Activated CD8-positive, alpha-beta T cell treated with anti-CD3 and anti-CD28 coated beads for 36 hours (primary cell): Measurements from ENCODE around the gene NDUFB4. TPM values are rescaled to one million over a fixed set of nuclear protein-coding genes. Genes with fewer than 3 reads are reported as not detected.

Experiments used
- ATAC-seq: fragments of 200-7000 bp; cut with Tn5 transposase; one replicate; pipeline ENCODE4 v1.10.0; 2021; ENCODE audit warnings: mild to moderate bottlenecking, moderate library complexity
- CTCF ChIA-PET: fragments of 350-600 bp; sonication (Branson Sonifier 250); formaldehyde crosslinking; loops from one replicate; lab custom pipeline; 2021; ENCODE audit warnings: antibody characterized with exemption; lab: Charles Lee
- POLR2A ChIA-PET: fragments of 350-600 bp; sonication (Branson Sonifier 250); formaldehyde crosslinking; loops from one replicate; lab custom pipeline; 2021; ENCODE audit warnings: antibody characterized with exemption; lab: Charles Lee
- DNase-seq: peaks from one replicate; pipeline ENCODE4 v3.0.0-alpha.2; 2020
- H3K27ac Mint-ChIP-seq: one replicate; pipeline ENCODE4 v1.8.0; 2021; ENCODE audit warnings: mild to moderate bottlenecking, mixed read lengths
- H3K27me3 Mint-ChIP-seq: one replicate; pipeline ENCODE4 v1.8.0; 2021; ENCODE audit warnings: mixed read lengths
- H3K36me3 Mint-ChIP-seq: one replicate; pipeline ENCODE4 v1.8.0; 2021; ENCODE audit warnings: low read depth, mixed read lengths
- H3K4me1 Mint-ChIP-seq: one replicate; pipeline ENCODE4 v1.8.0; 2021; ENCODE audit warnings: low read depth, mixed read lengths
- H3K4me3 Mint-ChIP-seq: one replicate; pipeline ENCODE4 v1.8.0; 2021; ENCODE audit warnings: mild to moderate bottlenecking, moderate library complexity, mixed read lengths
- H3K9me3 Mint-ChIP-seq: one replicate; pipeline ENCODE4 v1.8.0; 2021; ENCODE audit warnings: mixed read lengths
- intact Hi-C: fragments of 100-400 bp; cut with micrococcal nuclease; formaldehyde crosslinking; loops from one replicate; pipeline ENCODE4 v1.10.0; 2022
- total RNA-seq, 2 experiments: library from RNA; stranded (reverse); gene quantifications; one replicate each; pipeline ENCODE4 v1.2.3, GENCODE V29; 2021
- TF ChIP-seq, protein P1 (sequence below): fragments of 200-600 bp; IDR thresholded peaks from one replicate; pipeline ENCODE4 v1.8.0; 2022; ENCODE audit warnings: antibody characterized with exemption, mild to moderate bottlenecking

NDUFB4 gene
- total RNA-seq, 2 experiments from 2014 or later, result 147 to 162 TPM

DNA sequence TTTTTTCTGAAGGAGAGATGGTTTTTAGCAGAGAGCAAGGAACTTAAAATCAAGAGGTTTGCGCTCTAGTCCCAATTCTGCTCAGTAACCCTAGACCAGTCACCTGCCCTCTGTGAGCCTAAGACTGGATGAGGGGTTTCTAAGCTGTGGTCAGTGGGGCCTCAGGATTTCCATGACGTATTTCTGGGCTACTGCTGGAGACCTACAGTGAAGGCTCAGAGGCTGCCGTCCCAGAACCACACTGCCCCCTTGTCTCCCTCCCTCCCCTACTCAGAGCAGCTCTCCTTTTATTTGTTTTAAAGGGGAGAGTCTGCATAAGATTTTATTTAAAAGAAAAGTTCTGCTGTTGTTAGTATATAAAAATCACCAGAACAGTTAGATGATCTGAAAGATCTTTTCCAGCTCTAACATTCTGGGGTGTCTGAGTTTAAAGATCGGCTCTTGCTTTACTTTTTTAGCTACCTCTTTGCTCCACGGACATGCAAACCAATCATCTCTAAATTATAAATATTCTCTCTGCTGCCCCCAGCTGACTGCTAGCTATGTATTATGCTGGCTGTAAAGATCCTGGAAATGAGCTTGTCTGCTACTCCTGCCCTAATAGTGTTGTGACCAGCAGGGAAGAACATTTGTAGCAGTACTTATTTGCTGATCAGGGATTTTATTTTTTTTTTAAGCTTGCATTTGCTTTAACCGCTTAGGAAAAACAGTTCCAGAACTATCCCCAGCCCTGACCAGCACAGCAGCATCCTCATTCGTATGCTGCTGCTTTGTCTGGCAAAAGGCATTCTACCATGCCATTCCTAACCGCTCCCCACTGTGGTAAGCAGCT lies 28.6 kb upstream of the NDUFB4 start:
- POLR2A ChIA-PET, result interaction anchor here (0.6 to 0.9 kb wide), 3 partner anchors 24 to 986 kb away, joined by 3 to 4 read pairs (median 3); partner anchors contain the start of gene NDUFB4
- intact Hi-C loops, result no loop called here
- Mint-ChIP-seq H3K27me3 (peaks cover 2% of the 10 kb centered on the region), H3K36me3 (no peaks in the 10 kb centered on the region), H3K4me3 (peak overlapping the region; percentile 5), H3K4me1 (no peaks in the 10 kb centered on the region), H3K9me3 (no peaks in the 10 kb centered on the region), H3K27ac (no peak overlapping the region)
- CTCF ChIA-PET, result interaction anchor here (0.6 to 3.1 kb wide), 14 partner anchors 10 to 324 kb away, joined by 3 to 31 read pairs (median 3); partner anchors contain the start of gene NDUFB4
- TF ChIP-seq, protein P1, sequence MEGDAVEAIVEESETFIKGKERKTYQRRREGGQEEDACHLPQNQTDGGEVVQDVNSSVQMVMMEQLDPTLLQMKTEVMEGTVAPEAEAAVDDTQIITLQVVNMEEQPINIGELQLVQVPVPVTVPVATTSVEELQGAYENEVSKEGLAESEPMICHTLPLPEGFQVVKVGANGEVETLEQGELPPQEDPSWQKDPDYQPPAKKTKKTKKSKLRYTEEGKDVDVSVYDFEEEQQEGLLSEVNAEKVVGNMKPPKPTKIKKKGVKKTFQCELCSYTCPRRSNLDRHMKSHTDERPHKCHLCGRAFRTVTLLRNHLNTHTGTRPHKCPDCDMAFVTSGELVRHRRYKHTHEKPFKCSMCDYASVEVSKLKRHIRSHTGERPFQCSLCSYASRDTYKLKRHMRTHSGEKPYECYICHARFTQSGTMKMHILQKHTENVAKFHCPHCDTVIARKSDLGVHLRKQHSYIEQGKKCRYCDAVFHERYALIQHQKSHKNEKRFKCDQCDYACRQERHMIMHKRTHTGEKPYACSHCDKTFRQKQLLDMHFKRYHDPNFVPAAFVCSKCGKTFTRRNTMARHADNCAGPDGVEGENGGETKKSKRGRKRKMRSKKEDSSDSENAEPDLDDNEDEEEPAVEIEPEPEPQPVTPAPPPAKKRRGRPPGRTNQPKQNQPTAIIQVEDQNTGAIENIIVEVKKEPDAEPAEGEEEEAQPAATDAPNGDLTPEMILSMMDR, result peak; percentile 22
- DNase-seq, result peak; percentile 15
- peak; percentile 53 for ATAC-seq

DNA sequence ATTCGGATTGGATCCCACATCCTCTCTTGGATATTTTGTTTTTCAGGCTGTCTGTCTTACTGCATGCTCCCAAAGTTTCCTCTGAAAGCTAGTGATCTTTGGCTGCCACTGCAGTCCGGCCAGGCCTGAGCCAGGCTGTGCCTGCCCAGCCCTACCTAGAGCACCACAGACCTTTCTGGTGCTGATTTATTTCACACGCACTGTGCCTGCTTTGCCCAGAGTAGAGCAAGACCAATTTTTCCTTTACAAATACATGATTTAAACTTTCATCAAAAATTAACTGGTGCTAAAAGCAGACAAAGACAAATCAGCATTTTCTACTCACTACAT lies 28.0 kb upstream of the NDUFB4 start:
- ATAC-seq (no peak), DNase-seq (no peak)
- H3K36me3 Mint-ChIP-seq, result no peaks in the 10 kb centered on the region
- H3K27ac Mint-ChIP-seq, result no peak overlapping the region
- ChIA-PET POLR2A (interaction anchor here (0.6 kb wide), 1 partner anchor 987 kb away, joined by 3 read pairs; no protein-coding TSS in a partner anchor), CTCF (interaction anchor here (0.9 to 3.1 kb wide), 9 partner anchors 10 to 325 kb away, joined by 3 to 31 read pairs (median 3); no protein-coding TSS in a partner anchor)
- no peaks in the 10 kb centered on the region for H3K4me1 Mint-ChIP-seq
- TF ChIP-seq, protein P1, result no peak
- intact Hi-C loops, result no loop called here
- no peaks in the 10 kb centered on the region for H3K9me3 Mint-ChIP-seq
- peaks cover 2% of the 10 kb centered on the region for H3K27me3 Mint-ChIP-seq
- H3K4me3 Mint-ChIP-seq, result no peak overlapping the region

DNA sequence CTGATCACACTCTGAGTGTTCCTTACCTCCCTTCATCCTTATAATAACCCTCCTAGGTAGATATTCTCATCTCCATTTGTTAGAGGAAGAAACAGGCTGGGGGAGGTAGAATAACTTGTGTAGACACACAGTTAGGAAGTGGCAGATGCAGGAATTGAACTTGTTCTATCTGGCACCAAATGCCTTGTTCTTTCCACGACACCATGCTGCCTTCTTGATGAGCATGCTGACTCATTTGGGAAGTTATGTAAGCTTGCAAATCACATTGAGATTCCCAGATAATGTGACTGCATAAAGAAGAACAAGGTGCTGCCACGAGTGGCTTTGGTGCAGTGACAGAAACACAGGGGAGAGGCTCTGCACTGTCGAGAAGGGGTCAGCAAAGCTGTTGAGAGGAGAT lies 27.5 kb upstream of the NDUFB4 start:
- Mint-ChIP-seq H3K27ac (no peak overlapping the region), H3K36me3 (no peaks in the 10 kb centered on the region), H3K27me3 (peaks cover 2% of the 10 kb centered on the region), H3K4me1 (no peaks in the 10 kb centered on the region), H3K4me3 (no peak overlapping the region), H3K9me3 (no peaks in the 10 kb centered on the region)
- TF ChIP-seq, protein P1, result no peak
- ChIA-PET POLR2A (no interaction called here), CTCF (interaction anchor here (3.1 kb wide), 1 partner anchor 11 kb away, joined by 31 read pairs; no protein-coding TSS in a partner anchor)
- intact Hi-C loops, result no loop called here
- no peak for ATAC-seq
- DNase-seq, result no peak

DNA sequence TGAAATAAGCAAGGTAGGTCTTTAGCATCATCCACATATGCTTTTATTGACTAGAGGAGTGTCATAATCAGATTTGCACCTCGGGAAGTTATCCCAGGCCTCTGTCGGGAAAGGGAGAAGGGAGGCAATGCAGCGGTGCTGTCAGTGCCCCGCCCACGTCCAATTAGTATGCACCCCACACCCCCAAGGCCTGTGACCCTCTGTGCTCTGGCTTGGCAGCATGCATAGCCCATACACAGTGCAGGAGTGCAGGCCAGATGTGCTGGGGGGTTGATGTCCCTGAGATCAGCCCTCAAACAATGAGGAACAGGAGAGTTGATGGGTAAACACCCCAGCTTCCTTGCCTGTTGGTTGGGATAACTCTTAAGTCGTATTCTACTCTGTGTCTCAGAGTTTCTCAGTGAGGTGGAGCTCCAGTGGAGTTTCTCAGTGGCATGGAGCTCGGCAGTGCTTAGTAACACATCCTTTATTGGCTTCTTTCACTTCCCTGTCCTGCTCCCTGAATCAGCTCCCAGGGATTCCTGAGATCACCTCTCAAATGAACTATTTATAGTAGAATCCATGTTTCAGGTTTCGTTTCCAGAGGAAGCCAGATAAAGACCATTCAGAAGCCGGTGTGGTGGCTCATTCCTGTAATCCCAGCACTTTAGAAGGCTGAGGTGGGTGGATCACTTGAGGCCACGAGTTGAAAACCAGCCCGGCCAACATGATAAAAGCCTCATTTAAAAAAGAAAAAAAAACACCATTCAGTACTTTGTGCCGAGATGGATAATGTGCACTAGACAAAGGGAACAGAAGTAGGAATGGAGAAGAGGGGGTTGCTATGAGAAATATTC lies 26.7 kb upstream of the NDUFB4 start:
- CTCF ChIA-PET, result interaction anchor here (3.1 kb wide), 1 partner anchor 12 kb away, joined by 31 read pairs; no protein-coding TSS in a partner anchor
- DNase-seq (no peak), ATAC-seq (no peak)
- Mint-ChIP-seq H3K27ac (no peak overlapping the region), H3K36me3 (no peaks in the 10 kb centered on the region), H3K4me3 (no peak overlapping the region), H3K4me1 (no peaks in the 10 kb centered on the region), H3K9me3 (no peaks in the 10 kb centered on the region), H3K27me3 (no peaks in the 10 kb centered on the region)
- TF ChIP-seq, protein P1, result no peak
- intact Hi-C loops, result no loop called here
- POLR2A ChIA-PET, result no interaction called here
